GM18861 (cell line): ENCODE data around the gene TMEM129.
A peak's percentile ranks its signal among the peaks of the same experiment; 100 is the strongest.

Source experiments
- ATAC-seq: cut with Tn5 transposase; IDR thresholded peaks from one replicate; pipeline ENCODE4 v1.9.1; 2021; ENCODE audit not compliant: unreplicated experiment

The TMEM129 gene

GRCh38 chr4:1722551-1723118 lies 1.5 kb upstream of the TMEM129 start:
- ATAC-seq = no peak

- ATAC-seq = no peak
These were observed 785 bp upstream of the TMEM129 start for GRCh38 chr4:1721666-1722550.

GRCh38 chr4:1720163-1720983 lies 750 bp downstream of the TMEM129 start:
- peak; percentile 14 for ATAC-seq

GRCh38 chr4:1718095-1718850 lies 2.9 kb downstream of the TMEM129 start:
- ATAC-seq = no peak

GRCh38 chr4:1717129-1718094 lies 3.7 kb downstream of the TMEM129 start:
- no peak for ATAC-seq

- ATAC-seq = no peak
These were observed 4.8 kb downstream of the TMEM129 start for GRCh38 chr4:1716065-1716945.

- ATAC-seq = no peak
These were observed 5.9 kb downstream of the TMEM129 start for GRCh38 chr4:1715002-1715758.

GRCh38 chr4:1714303-1715001 lies 6.7 kb downstream of the TMEM129 start:
- no peak for ATAC-seq

- no peak for ATAC-seq
These were observed 7.9 kb downstream of the TMEM129 start for GRCh38 chr4:1713003-1713851.

- peak; percentile 54 for ATAC-seq
These were observed 8.7 kb downstream of the TMEM129 start, which contains the start of gene SLBP for GRCh38 chr4:1712216-1713002. Gene SLBP, minus strand, starts transcription at chr4:1712319. Its CDS starts 131 bp downstream, at chr4:1712188.

- peak; percentile 1 for ATAC-seq
These were observed 9.4 kb downstream of the TMEM129 start for GRCh38 chr4:1711571-1712215.

GRCh38 chr4:1711055-1711570 lies 10.0 kb downstream of the TMEM129 start:
- no peak for ATAC-seq

- no peak for ATAC-seq
These were observed 12.5 kb downstream of the TMEM129 start for GRCh38 chr4:1708581-1708980.

- ATAC-seq = no peak
These were observed 14.8 kb downstream of the TMEM129 start for GRCh38 chr4:1706358-1706757.

GRCh38 chr4:1705732-1706131 lies 15.4 kb downstream of the TMEM129 start:
- ATAC-seq = no peak
